ENCODE data around the gene LBH. TPM values are rescaled to one million over a fixed set of nuclear protein-coding genes. Genes with fewer than 3 reads are reported as not detected.

Gene LBH
- total RNA-seq, 1 experiment from 2014 or later, result 5.8 TPM

DNA sequence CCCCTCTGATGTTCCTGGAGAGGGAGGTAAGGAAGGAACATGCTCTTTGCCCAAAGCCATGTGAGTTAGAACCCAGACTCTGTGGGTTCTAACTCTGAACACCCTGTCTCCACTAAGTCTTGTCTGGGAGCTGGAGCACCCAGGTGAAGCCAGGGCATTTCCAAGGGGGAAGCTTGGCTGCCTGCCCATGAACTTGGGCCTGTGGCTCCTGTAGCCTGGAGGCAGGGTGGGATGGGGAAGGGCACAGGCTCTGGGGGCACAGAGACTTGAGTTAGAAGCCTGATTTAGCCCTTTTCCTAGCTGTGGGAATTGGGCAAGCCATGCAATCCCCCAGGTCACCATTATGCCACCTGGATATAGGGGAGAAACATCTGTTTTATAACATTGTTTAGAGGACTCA, 65.2 kb downstream of the LBH start:
- Histone ChIP-seq H4K20me1 (ENCODE audit: low read length) (no peaks in the 10 kb centered on the region), H3K4me1 (ENCODE audit: insufficient read depth, low read length) (peaks cover 14% of the 10 kb centered on the region), H3K9me2 (replicated peaks; ENCODE audit: low read length) (no peaks in the 10 kb centered on the region), H3K36me3 (ENCODE audit: low read depth, low read length) (no peaks in the 10 kb centered on the region), H3K4me2 (ENCODE audit: low read length) (no peak overlapping the region), H3K27me3 (ENCODE audit: low read length) (no peaks in the 10 kb centered on the region), H3K79me2 (ENCODE audit: low read length) (no peaks in the 10 kb centered on the region), H3K9me3 (ENCODE audit: low read length) (no peaks in the 10 kb centered on the region), H3F3A (ENCODE audit: low read length, unreplicated experiment) (no peaks in the 10 kb centered on the region), H3K4me3 (ENCODE audit: low read length) (no peak overlapping the region), H2AFZ (ENCODE audit: low read length) (no peak overlapping the region), H3K27ac (ENCODE audit: low read length) (no peak overlapping the region), H3K9ac (ENCODE audit: low read length) (no peak overlapping the region)
- intact Hi-C loops (cut with micrococcal nuclease), result no loop called here
- POLR2A ChIA-PET (ENCODE audit: unreplicated experiment), result no interaction called here
- no TSS peak for BruUV-seq (replicated peaks)
- no peak for DNase-seq
- TF ChIP-seq, protein P1, sequence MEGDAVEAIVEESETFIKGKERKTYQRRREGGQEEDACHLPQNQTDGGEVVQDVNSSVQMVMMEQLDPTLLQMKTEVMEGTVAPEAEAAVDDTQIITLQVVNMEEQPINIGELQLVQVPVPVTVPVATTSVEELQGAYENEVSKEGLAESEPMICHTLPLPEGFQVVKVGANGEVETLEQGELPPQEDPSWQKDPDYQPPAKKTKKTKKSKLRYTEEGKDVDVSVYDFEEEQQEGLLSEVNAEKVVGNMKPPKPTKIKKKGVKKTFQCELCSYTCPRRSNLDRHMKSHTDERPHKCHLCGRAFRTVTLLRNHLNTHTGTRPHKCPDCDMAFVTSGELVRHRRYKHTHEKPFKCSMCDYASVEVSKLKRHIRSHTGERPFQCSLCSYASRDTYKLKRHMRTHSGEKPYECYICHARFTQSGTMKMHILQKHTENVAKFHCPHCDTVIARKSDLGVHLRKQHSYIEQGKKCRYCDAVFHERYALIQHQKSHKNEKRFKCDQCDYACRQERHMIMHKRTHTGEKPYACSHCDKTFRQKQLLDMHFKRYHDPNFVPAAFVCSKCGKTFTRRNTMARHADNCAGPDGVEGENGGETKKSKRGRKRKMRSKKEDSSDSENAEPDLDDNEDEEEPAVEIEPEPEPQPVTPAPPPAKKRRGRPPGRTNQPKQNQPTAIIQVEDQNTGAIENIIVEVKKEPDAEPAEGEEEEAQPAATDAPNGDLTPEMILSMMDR (conservative IDR thresholded peaks at IDR 0.05; ENCODE audit: low read depth, low read length), result no peak
- no peak for TF ChIP-seq EZH2 (IDR thresholded peaks at IDR 0.05; ENCODE audit: low read length, unreplicated experiment)
- TF ChIP-seq EZH2phosphoT487 (IDR thresholded peaks at IDR 0.05; ENCODE audit: borderline replicate concordance, low read length), result no peak
- CTCF ChIA-PET, result no interaction called here
- ATAC-seq, result no peak

DNA sequence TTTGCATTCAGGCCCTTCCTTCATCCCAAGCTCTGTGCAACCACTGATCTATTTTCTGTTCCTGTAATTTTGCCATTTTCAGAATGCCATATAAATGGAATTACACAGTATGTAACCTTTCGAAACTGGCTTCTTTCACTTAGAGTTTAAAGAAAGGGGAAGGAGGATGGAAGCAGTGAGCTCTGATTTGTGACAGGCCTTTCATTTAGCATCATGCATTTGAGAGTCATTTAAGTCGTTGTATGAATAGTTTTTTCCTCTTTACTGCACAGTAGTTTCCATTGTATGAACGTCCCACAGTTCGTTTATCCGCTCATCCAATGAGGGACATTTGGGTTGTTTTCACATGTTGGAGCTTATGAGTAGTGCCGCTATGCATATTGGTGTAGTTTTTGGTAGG, 67.0 kb downstream of the LBH start:
- H3K36me3 ChIP-seq (ENCODE audit: low read depth, low read length), result no peaks in the 10 kb centered on the region
- H3K4me3 ChIP-seq (ENCODE audit: low read length), result no peak overlapping the region
- H3K9me3 ChIP-seq (ENCODE audit: low read length), result no peaks in the 10 kb centered on the region
- no peak overlapping the region for H3K27ac ChIP-seq (ENCODE audit: low read length)
- no TSS peak for BruUV-seq (replicated peaks)
- H3K79me2 ChIP-seq (ENCODE audit: low read length), result no peaks in the 10 kb centered on the region
- H2AFZ ChIP-seq (ENCODE audit: low read length), result no peak overlapping the region
- no peaks in the 10 kb centered on the region for H3K27me3 ChIP-seq (ENCODE audit: low read length)
- no peaks in the 10 kb centered on the region for H4K20me1 ChIP-seq (ENCODE audit: low read length)
- TF ChIP-seq EZH2 (IDR thresholded peaks at IDR 0.05; ENCODE audit: low read length, unreplicated experiment), result no peak
- no peak for TF ChIP-seq EZH2phosphoT487 (IDR thresholded peaks at IDR 0.05; ENCODE audit: borderline replicate concordance, low read length)
- TF ChIP-seq, protein P1 (conservative IDR thresholded peaks at IDR 0.05; ENCODE audit: low read depth, low read length), result no peak
- intact Hi-C loops (cut with micrococcal nuclease), result no loop called here
- H3F3A ChIP-seq (ENCODE audit: low read length, unreplicated experiment), result no peaks in the 10 kb centered on the region
- ChIA-PET POLR2A (ENCODE audit: unreplicated experiment) (no interaction called here), CTCF (no interaction called here)
- DNase-seq (no peak), ATAC-seq (no peak)
- H3K4me2 ChIP-seq (ENCODE audit: low read length), result no peak overlapping the region
- H3K9ac ChIP-seq (ENCODE audit: low read length), result no peak overlapping the region
- H3K9me2 ChIP-seq (replicated peaks; ENCODE audit: low read length), result no peaks in the 10 kb centered on the region
- H3K4me1 ChIP-seq (ENCODE audit: insufficient read depth, low read length), result peaks cover 9% of the 10 kb centered on the region

DNA sequence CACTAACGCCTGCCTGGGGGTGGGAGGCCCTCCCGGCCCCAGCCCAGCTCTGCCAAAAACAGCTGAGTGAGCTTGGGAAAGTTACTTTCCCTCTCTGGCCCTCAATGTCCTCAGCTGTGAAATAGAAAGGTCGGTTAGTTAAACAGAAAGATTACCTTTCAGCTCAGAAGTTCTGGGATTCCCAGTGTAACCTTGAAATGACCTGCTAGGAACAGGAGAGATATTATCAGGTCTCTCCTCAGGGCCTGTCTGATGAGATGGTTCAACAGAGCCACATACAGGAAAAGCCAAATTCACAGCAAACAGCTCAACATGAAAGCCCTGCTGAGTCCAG, 68.8 kb downstream of the LBH start:
- DNase-seq (no peak), ATAC-seq (no peak)
- H3K9me3 ChIP-seq (ENCODE audit: low read length), result no peaks in the 10 kb centered on the region
- H3K27me3 ChIP-seq (ENCODE audit: low read length), result no peaks in the 10 kb centered on the region
- no peak overlapping the region for H2AFZ ChIP-seq (ENCODE audit: low read length)
- no peaks in the 10 kb centered on the region for H3K79me2 ChIP-seq (ENCODE audit: low read length)
- BruUV-seq (replicated peaks), result no TSS peak
- no peaks in the 10 kb centered on the region for H3F3A ChIP-seq (ENCODE audit: low read length, unreplicated experiment)
- H3K4me3 ChIP-seq (ENCODE audit: low read length), result no peak overlapping the region
- TF ChIP-seq EZH2 (IDR thresholded peaks at IDR 0.05; ENCODE audit: low read length, unreplicated experiment), result no peak
- TF ChIP-seq, protein P1 (conservative IDR thresholded peaks at IDR 0.05; ENCODE audit: low read depth, low read length), result no peak
- no peak for TF ChIP-seq EZH2phosphoT487 (IDR thresholded peaks at IDR 0.05; ENCODE audit: borderline replicate concordance, low read length)
- no peaks in the 10 kb centered on the region for H3K9me2 ChIP-seq (replicated peaks; ENCODE audit: low read length)
- intact Hi-C loops (cut with micrococcal nuclease), result no loop called here
- no peaks in the 10 kb centered on the region for H3K36me3 ChIP-seq (ENCODE audit: low read depth, low read length)
- H3K4me1 ChIP-seq (ENCODE audit: insufficient read depth, low read length), result no peaks in the 10 kb centered on the region
- H3K4me2 ChIP-seq (ENCODE audit: low read length), result no peak overlapping the region
- no peaks in the 10 kb centered on the region for H4K20me1 ChIP-seq (ENCODE audit: low read length)
- H3K27ac ChIP-seq (ENCODE audit: low read length), result no peak overlapping the region
- ChIA-PET POLR2A (ENCODE audit: unreplicated experiment) (no interaction called here), CTCF (no interaction called here)
- no peak overlapping the region for H3K9ac ChIP-seq (ENCODE audit: low read length)
